ENCODE results near the gene MOG.
A peak's percentile ranks its signal among the peaks of the same experiment; 100 is the strongest.

Gene MOG

DNA sequence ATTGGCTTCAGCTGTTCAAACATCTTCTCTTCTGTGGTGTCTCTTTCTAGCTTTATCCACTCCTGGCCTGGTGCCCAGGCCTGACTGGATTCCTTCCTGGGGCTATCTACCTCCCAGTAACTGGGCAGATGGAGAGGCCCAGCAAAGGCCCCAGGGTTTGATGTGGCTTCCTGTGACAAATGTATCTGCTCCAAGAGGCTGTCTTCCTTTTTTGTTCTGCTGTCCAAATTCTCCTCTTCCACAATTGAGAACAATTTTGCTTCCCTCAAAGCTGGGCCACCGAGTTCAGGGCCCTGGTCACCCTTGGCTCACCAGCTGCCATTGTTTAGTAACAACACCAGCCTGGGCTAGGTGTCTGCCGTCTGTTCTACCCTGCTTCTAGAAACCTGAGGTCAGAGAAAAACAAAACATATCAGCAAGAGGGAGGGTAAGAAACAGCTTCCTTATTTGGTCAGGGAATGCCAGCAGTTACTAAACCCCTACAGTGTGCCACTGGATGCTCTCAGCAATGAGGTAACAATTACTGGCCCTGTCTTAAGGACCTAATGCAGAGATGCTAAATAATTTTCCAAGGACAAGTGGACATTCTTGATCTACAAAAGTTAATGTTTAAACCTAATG, 20.2 kb downstream of the MOG start:
- DNase-seq (ENCODE audit: low spot score): no peak

DNA sequence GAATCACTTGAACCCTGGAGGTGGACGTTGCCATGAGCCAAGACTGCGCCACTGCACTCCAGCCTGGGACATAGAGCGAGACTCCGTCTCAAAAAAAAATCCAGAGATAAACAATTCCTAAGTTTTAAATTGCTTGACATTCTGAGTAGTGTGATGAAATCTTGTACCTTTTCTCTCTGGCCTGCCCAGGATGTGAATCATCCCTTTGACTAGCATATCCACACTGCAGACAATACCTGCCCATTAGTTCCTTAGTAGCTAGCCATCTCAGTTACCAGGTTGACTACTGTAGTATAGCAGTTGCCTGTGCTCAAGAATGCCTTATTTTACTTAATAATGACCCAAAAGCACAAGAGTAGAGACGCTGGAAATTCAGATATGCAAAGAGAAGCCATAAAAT, 21.2 kb downstream of the MOG start:
- no peak for DNase-seq (ENCODE audit: low spot score)

DNA sequence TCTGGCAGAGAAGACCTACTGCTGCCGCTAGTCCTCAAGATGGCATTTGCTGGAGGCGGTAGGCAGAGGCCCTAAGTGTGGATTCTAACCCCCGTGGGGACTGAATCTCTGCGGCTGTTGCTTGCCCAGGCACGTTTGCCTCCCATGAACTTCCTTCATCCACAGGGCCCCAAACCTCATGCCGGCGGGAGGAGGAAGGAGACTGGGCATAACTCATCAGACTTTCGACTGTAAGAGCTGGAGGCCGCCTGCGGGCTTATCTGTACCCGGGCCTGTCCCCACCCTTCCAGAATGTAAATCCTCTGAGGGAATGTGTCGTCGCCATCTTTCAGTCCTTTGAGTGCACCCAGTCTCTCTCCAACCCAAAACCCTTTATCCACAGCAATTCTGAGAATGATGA, 23.1 kb downstream of the MOG start:
- no peak for DNase-seq (ENCODE audit: low spot score)

DNA sequence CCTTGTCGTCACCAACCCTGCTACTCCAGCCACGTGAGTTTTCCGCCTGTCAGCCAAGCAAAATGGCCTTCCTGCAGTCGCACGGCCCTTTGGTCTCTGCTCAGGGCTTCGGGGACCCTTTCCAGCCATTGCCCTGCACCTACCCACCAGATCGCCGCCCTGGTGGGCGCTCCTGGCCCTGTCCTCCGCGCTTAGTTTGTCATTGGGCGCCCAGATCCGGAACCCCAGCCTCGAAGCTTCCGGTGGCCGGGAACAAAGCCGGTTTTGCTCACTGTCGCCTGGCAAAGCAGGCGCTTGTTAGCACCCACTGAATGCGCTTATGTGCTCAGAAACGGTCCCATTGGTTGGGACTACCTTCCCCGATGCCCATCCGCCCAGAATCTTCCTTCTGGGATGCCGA, 23.5 kb downstream of the MOG start:
- no peak for DNase-seq (ENCODE audit: low spot score)

DNA sequence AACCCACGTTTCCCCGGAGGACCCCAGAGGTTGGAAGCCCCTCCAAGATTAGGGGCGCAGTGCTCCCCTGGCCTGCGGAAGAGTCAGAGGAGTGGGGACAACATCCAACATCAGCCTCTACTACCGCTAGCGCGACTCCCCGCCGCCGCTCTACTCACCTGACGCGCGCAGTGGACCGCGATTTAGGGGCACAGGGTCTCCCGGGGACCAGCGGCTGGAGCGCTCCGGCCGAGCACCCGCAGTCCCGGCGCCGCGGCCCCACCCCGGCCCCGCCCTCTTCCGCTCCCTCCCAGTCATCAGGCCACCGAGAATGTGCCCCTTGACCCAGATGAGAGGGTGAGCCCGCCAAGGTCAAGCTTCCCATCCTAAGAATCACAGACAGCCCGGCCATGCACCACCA, 24.0 kb downstream of the MOG start, which contains the start of gene ZFP57:
Gene ZFP57, minus strand, starts transcription at position 249 of the 400 bp plus-strand sequence. CDS start 4,149 bp downstream, outside the sequence.
- no peak for DNase-seq (ENCODE audit: low spot score)

DNA sequence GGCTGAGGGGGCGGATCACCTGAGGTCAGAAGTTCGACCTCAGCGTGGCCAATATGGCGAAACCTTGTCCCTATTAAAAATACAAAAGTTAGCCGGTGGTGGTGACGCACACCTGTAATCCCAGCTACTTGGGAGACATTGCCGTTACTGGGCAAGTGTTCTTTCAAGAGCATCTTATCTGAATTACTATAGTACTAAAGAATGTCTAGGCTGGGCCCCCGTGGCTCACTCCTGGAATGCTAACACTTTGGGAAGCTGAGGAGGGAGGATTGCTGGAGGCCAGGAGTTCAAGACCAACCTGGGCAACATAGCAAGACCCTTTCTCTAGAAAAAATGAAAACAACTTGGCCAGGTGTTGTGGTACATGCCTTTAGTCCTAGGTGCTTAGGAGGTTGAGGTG, 24.9 kb downstream of the MOG start:
- no peak for DNase-seq (ENCODE audit: low spot score)

DNA sequence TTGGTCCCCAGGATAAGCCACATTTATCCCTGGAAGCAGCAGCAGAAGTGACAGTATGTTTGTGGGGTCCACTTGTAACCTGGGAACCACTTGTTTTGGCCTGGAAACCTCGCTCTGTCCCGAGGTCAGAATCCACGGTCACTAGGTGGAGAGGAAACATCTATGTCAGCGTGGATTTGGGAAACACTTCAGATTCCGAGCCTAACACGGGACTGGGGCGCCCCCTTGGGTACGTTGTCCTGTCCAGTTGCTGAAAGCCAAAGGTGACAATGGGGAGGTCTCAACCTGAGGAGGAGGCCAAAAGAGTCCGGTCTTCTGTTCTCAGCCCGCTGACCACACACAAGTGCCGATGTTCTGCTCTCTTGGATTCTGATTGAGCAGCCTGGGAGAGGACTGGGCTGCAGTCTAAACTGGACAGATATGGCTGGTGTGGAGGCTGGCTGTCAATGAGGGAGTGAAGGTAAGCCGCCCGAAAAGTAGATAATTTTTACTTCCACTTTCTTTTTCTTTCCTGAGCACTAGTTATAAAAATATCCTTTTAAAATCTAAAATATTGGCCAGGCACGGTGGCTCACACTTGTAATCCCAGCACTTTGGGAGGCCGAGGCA, 28.9 kb downstream of the MOG start:
- DNase-seq (ENCODE audit: low spot score): no peak

DNA sequence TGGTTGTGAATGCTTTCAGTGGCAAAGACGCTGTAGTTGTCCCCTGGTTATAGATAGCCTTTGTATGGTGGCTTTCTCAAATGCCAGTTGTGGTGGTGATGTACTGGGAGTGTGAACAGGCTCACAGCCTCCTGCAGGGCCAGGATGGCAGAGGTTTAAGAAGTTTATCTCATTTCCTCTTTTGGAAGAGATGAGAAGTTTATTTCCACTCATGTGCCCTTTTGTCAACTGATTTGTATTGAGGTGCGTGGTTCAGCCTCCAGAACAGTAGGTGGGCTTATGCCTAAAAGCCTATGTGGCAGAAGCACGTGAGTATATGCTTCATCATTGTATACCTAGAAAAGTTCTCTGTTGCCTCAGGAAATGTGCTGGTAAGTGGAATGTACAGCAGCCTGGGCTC, 37.7 kb downstream of the MOG start:
- no peak for DNase-seq (ENCODE audit: low spot score)

DNA sequence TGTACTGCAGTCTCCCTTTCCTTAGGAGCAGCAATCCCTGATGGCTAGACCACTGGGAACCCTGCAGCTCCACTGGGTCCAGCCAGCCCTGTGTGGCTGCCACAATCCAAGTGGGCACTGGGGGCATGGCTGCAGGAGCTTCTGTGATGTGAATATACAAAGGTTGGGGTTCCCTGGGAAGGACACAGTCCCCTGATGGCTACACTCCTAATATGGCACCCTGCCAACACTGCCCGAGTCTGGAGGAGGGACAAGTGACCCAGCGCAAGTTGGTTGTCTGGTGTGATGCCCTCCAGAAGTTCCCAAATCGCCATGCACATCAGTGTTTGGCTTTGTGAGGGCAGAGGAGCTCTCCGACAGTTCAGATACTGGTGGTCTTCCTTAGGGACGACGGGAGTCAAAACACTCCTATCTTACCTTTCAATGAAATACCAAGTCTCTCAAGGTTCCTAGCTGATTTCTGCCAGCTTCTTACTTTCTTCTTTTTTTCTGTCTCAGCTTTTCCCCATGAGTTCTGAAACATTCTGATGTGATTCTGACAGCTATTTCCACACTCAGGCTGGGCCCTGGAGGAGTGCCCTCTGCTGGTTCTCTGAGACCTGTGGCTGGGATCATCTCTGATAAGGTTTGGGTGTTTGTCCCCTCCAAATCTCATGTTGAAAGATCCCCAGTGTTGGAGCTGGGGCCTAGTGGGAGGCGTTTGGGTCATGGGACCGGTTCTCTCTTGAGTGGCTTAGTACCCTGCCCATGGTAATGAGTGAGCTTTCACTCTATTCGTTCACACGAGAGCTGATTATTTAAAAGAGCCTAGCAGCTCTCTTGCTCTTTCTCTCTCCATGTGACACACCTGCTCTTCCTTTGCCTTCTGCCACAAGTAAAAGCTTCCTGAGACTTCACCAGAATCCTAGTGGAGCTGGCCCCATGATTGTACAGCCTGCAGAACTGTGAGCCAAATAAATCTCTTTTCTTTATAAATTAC, 39.5 kb downstream of the MOG start:
- no peak for DNase-seq (ENCODE audit: low spot score)

DNA sequence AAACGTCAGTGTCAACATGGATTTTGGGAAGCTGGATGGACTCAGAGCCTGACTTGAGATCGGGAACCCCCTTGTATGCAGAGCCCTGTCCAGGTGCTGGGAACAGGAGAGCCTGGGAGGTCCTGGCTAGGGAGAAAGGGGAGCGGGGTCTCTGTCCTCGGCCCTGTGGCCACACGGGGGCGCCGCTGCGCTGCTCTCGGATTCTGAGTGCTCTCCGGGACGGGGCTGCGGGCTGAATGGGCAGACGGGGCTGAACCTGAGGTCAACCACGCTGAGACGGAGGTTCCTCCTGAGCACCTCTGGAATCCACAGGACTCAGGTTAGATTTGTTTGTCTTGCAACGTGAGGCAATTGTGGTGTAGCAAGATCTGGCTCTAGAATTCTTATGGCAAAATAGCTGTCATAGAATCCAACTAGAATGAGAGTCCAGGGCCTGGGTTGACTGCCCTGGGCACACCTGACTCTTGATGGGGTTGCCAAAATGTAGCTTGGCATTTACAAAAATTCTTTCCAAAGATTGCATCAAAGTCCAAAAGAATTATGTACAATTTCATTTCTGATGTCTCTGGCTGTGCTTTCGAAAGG, 45.7 kb downstream of the MOG start:
- DNase-seq (ENCODE audit: low spot score): peak; percentile 59

DNA sequence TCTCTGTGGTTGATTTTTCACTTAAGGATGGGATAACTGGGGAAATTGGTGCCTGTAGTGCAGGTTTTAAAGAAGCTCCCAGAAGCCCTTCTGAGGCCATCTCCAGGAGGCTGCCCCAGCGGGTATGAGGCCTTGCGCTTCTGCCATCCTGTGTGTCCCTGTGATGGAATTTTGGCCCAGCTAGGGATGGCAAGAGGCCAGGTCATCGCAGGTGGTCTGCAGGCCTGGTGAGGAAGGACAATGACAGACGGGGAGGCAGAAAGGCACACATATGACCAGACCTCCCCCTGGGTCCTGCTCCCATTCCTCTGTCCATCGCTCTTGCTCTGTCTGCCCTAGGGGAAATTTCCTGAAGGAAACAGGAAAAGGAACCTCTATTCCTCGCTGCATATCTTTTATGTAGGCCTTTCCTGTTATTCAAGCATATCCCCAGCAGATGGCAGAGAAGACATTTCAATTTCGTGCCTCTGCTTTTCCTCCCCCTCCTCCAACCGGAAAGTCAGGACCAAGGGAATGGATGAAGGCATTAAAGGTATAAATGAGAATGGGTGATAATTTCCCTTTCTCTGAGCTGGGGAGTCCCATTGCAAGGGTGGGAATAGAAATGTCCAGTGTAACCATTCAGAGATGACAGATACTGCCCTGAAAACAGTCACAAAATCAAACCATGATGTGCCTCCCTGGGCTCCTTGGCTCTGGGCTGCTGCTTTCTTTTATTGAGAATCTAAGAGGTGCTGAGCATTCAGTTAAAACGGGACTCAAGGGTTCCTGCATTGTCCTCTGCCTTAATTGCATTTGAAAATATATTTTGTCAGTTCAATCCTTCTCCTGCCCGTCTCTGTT, 48.7 kb downstream of the MOG start:
- peak; percentile 17 for DNase-seq (ENCODE audit: low spot score)

DNA sequence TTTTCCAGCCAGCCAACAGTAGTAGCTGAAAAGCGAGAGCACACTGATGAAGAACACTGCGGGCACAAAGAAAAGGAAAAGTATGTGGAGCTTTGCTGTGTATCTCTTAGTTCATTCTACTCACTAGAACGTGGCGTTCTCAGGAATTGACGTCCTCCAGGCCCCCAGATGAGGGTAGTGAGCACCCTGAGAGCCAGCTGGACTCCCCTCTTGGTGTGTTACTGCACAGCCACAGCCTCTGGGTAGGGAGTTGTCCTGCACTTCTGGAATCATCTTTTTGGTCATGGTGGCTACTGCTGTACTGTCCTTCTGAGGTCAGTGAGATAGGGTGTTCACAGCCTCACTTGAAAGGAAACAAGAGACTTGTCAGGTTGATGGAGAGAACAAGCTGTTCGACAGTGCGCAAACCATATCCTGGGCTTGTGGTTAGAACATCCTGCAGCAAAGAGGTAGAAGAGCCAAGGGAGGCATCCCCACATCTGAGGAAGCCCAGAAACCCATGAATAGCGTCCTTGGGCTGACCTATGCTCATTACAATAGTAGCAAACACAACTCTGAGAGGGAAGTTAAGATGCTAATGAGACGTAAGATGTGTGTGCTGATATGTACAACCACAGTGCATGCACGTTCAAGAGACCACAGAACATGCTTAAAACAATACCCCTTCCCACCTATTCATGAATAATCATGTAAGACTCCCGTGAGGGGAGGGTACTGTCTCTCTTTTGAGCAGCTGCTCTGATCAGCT, 51.7 kb downstream of the MOG start:
- DNase-seq (ENCODE audit: low spot score): no peak

DNA sequence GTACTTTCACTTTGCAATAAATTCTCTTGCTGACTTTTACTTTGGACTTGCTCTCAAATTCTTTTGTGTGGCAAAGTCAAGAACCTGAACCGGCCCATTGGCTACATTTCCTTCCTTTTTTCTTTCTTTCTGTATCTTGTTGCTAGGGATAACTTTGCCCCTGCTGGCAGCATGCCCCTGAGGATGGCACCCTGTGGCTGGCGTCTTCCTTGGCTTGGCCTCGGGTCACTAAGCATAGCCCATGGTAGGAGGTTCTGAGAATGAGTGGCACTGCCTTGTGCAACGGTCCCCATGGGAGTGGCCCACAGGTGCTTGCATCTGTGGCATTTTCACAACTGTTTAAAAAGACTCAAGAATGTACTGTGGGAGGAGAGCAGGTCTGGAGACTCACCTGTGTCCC, 52.3 kb downstream of the MOG start:
- no peak for DNase-seq (ENCODE audit: low spot score)

DNA sequence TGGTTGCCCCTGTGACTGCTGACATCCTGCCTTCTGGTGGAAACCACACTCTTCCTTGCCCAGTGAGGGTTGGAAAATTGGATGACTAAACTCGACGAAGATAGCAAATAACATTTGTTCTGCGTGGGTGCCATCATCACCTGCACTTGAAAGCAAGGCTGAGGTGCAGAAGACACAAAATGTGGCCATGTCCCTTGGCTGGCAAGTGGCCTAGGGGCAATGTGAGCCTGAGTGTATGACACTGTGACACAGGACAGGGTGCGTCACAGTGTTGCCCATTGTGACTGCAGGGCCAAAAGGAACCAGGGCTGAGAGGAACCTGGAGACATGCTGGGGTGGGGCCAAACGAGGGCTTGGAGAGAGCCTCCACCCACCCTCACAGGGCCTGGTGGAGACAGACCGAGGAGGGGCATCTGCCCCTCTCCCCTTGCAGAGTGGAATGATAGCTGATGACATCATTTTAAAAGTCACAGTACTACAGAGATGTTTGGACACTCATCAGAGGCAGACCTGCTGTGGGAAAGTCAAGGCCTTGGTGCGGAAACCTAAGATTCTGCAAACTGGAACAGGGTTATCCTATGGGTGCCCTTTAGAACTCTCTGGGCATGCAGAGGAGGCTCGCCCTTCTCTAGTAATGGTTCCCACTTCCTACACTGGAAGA, 53.5 kb downstream of the MOG start:
- no peak for DNase-seq (ENCODE audit: low spot score)

DNA sequence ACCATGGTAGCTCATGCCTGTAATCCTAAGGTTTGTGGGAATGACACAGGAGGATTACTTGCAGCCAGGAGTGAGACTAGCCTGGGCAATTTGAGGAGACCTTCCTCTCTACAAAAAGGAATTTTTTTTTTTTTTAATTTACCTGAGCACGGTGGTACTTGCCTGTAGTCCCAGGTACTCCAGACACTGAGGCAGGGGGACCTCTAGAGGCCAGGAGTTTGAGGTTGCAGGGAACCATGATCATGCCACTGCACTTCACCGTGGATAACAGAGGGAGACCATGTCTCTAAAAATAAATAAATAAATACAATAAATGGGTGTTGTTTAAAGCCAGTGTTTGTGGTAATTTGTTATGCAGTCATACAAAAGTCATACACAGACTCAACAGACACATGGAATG, 64.0 kb downstream of the MOG start:
- no peak for DNase-seq (ENCODE audit: low spot score)
